D721Med (cell line): Measurements from ENCODE around the gene PAX5.

Experiments
- DNase-seq: peaks from one replicate; pipeline ENCODE4 v3.0.0; 2011; ENCODE audit warnings: low spot score; ENCODE audit not compliant: insufficient read length
- FAIRE-seq: peaks from 2 replicates; lab custom pipeline; 2011; peaks lifted over from hg19 to GRCh38; lab: Jason Lieb, UNC
- TF ChIP-seq, protein P1 (sequence below): IDR thresholded peaks from 2 replicates; pipeline ENCODE4 v1.5.1; 2012; ENCODE audit warnings: mild to moderate bottlenecking, control low read depth; ENCODE audit not compliant: insufficient read depth; ENCODE audit errors: missing control alignments

The PAX5 gene

DNA sequence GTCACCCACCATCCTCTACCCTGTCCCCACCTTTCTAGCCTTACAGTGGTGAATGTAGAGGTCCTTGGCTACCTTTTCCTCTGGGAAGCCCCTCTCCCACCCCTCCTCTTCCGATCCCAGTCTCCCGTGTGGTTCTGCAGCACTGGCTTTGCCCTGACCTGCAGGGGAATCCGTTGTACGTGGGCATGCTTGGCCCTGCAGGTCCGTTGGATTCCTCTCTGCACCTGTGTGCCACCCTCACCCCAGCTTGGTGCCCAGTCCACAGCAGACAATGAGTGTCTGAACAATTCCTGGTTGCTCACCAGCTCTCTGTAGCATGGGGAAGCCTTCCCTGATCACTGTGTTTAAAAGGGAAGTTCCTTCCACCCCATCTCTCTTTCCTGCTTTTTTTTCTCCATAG is 185.1 kb downstream of the PAX5 start:
- FAIRE-seq, result no peak

DNA sequence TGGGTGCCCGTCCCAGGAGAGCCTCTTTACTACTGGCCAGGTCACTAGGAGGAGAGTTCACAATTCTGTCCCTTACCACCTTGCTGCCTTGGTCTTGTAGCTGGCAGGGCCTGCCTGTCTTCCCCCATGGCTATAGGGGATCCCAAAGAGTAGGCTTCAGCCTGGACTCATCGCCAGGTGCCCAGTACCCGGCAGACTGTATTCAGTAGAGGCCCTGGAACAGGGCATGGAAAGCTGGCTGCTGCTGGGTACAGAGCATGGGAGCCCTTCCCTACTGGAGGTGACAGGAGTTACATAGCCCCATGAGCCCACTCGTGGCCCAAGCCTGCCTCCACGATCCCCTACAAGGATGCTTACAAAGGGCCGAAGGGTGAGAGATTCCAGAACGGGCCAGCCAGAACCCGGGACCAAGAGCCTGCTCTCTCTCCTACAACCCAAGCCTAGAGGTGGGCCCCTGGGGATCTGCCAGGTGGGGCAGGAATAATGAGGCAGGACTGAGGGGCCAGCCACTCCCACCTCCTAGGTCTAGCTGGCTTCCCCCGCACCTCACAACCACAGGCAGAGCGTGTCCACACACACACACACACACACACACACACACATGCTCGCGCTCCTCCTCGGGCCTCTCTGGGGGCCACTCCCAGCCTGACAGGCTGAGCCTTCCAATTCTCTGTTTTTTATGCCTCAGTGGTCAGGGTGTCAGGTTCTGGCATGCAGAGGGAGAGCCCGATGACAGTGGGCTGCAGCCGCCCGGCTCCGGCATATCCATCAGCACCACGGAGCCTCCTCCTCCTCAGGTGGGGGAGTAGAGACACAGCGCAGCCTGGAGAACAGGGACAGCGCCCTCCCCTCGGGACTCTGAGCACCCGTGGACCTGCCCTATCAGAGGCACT is 186.0 kb downstream of the PAX5 start:
- DNase-seq, result no peak
- FAIRE-seq, result no peak
- TF ChIP-seq, protein P1, sequence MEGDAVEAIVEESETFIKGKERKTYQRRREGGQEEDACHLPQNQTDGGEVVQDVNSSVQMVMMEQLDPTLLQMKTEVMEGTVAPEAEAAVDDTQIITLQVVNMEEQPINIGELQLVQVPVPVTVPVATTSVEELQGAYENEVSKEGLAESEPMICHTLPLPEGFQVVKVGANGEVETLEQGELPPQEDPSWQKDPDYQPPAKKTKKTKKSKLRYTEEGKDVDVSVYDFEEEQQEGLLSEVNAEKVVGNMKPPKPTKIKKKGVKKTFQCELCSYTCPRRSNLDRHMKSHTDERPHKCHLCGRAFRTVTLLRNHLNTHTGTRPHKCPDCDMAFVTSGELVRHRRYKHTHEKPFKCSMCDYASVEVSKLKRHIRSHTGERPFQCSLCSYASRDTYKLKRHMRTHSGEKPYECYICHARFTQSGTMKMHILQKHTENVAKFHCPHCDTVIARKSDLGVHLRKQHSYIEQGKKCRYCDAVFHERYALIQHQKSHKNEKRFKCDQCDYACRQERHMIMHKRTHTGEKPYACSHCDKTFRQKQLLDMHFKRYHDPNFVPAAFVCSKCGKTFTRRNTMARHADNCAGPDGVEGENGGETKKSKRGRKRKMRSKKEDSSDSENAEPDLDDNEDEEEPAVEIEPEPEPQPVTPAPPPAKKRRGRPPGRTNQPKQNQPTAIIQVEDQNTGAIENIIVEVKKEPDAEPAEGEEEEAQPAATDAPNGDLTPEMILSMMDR, result no peak

More for the DNA sequence above, 185.1 kb downstream of the PAX5 start:
- TF ChIP-seq, protein P1, result no peak
- DNase-seq, result no peak

DNA sequence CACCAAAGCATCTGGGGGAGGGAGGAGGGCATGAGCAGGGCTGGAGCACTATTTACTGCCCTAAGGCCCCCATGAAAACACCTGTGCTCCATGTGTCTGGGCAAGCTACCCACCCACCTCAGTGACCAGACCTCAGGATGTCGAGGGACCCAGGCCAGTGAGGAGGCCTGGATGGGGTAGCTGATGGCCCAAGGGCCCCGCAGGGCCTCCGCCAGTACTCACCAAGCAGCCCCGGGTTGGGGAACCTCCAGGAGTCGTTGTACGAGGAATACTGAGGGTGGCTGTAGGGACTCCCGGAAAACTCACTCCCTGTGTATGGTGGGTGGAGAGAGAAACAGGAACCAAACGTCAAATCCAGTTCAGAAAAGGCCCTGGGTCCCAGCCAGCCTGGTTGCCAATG is 187.4 kb downstream of the PAX5 start:
- TF ChIP-seq, protein P1, result no peak
- FAIRE-seq (no peak), DNase-seq (no peak)

- FAIRE-seq (no peak), DNase-seq (no peak)
- TF ChIP-seq, protein P1, result no peak
Measured at GRCh38 chr9:36845844-36846243, 188.2 kb downstream of the PAX5 start.

DNA sequence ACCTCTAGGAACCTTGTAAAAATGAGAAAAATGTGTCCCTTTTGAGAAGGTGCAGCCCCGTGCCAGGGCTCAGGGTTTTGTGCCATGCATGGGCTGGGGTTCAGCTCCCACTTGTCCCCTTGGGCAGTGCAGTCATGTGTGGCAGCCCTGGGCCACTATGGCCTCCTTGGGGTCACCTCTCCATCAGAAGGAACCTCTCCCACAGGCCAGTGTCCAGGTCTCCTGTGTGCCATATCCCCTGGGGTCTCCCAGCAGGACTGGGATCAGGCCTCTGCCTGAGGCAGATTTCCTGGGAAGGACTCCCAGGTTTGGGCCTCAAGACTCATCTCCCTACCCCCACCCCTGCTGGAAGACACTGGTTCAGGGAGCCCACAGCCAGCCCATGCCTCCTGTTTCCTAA is 189.1 kb downstream of the PAX5 start:
- TF ChIP-seq, protein P1, result no peak
- FAIRE-seq (no peak), DNase-seq (no peak)

DNA sequence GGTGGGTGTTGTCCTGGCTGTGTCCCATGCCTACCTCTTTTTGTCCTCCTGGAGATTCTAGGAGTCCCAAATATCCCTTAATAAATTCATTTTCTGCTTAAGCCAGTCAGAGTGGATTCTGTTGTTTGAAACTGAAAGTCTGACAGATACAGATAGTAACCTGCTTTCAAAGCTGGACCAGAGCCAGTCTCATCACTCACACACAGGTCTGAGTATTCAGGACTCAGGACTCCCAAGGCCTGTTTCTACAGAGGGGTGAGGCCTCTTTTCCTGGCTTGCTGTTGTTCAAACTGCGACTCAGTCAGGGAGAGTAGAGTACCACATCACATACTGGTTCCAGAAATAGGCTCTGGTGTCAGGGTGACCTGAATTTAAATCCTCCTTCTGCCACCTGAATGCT is 190.1 kb downstream of the PAX5 start:
- FAIRE-seq (no peak), DNase-seq (no peak)
- TF ChIP-seq, protein P1, result no peak
